Measurements from ENCODE around the gene PITX2.

The PITX2 gene

DNA sequence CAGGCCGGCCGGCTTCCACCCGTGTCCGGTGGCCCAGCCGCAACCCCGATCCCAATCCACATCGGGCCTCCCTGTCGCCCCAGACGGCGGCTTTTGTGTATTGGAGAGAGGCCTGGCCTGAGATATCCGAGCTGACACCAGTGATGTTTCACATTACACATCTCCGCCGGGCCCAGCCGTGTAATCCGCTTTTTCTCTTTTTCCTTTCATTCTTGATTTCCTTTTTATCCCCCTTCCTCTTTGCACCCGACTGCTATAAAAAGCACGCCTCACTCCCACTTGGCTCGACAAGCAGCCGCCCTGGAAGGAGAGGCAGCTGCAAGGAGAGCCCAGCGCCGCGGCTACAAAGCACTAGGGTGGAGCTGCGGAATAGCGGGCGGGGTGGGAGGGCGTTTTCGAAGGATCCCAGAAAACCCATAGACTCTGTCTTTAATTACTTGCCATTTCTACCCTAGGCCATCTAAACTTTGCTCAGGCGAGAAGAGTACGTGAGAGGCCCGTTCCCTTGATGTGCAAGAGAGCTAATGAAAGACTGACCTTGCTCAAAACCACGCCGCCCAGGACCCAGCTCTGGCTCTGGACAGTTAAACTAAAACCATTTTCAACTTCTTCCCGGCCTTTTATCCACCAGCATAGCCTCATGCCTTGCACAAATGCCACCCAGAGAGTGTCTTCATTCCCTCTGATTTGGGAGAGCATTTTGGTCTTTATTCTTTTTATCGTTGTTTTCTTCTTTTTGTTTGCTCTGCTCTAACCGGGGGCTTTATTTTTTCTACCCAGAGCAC is 3.2 kb downstream of the PITX2 start:
- Histone ChIP-seq H3K27me3 (replicated peaks; ENCODE audit: insufficient read depth, low read length) (no peaks in the 10 kb centered on the region), H3K9ac (ENCODE audit: low read length) (no peak overlapping the region), H3F3A (ENCODE audit: insufficient read depth, low read length) (no peaks in the 10 kb centered on the region), H3K4me1 (ENCODE audit: low read length) (no peaks in the 10 kb centered on the region), H3K9me3 (replicated peaks; ENCODE audit: insufficient read depth, low read length) (no peaks in the 10 kb centered on the region), H4K20me1 (ENCODE audit: insufficient read depth, low read length) (no peaks in the 10 kb centered on the region), H3K9me2 (replicated peaks; ENCODE audit: insufficient read depth, low read length) (no peaks in the 10 kb centered on the region), H3K4me2 (ENCODE audit: low read depth, low read length) (no peak overlapping the region), H3K27ac (ENCODE audit: low read length) (no peak overlapping the region), H3K36me3 (replicated peaks; ENCODE audit: insufficient read depth, low read length) (no peaks in the 10 kb centered on the region), H3K79me2 (ENCODE audit: low read length) (no peaks in the 10 kb centered on the region), H3K4me3 (ENCODE audit: low read length) (no peak overlapping the region), H2AFZ (ENCODE audit: low read length) (no peak overlapping the region)
- TF ChIP-seq EZH2phosphoT487 (IDR thresholded peaks at IDR 0.05; ENCODE audit: low read length) (no peak), EZH2 (optimal IDR thresholded peaks at IDR 0.05; ENCODE audit: low read depth, low read length) (no peak)
- TF ChIP-seq, protein P1, sequence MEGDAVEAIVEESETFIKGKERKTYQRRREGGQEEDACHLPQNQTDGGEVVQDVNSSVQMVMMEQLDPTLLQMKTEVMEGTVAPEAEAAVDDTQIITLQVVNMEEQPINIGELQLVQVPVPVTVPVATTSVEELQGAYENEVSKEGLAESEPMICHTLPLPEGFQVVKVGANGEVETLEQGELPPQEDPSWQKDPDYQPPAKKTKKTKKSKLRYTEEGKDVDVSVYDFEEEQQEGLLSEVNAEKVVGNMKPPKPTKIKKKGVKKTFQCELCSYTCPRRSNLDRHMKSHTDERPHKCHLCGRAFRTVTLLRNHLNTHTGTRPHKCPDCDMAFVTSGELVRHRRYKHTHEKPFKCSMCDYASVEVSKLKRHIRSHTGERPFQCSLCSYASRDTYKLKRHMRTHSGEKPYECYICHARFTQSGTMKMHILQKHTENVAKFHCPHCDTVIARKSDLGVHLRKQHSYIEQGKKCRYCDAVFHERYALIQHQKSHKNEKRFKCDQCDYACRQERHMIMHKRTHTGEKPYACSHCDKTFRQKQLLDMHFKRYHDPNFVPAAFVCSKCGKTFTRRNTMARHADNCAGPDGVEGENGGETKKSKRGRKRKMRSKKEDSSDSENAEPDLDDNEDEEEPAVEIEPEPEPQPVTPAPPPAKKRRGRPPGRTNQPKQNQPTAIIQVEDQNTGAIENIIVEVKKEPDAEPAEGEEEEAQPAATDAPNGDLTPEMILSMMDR (IDR thresholded peaks at IDR 0.05; ENCODE audit: low read length): no peak
- DNase-seq: no peak

DNA sequence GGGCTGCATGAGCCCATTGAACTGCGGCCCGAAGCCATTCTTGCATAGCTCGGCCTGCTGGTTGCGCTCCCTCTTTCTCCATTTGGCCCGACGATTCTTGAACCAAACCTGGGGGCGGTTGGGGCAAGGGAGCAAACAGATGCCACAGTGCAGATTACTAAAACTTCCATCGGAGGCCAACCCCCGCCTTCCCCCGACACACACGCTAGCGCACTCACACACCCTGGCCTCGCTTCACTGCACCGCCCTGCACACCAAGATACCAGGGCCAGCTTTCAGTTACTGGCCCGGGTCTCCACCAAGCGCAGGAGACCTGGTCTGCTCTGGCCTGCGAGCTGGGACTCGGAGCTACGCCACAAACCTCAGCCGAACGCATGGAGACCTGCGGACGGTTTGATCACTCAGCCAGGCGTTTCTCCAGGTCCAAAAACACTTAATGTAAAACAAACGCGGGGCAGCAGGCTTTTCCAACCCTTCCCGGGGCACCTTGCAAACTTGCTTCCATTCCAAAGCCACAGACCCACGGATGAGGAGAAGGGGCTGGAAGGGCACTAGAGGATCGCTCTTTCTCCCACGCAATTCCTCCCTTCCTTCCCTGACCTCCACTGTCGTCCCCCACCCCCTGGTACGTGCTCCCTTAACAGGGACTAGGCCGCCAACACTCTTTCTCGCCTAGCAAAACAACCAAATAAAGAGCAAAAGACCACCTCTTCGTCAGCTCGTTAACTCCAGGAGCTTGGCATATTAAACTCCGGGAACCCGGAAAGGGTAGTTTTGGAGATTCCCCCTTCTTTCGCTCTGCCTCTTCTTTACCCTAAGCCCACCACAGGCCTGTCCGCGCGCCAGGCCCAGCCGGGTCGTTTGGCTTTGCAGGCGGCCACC is 4.1 kb downstream of the PITX2 start:
- Histone ChIP-seq H3K9me2 (replicated peaks; ENCODE audit: insufficient read depth, low read length) (no peaks in the 10 kb centered on the region), H3K4me2 (ENCODE audit: low read depth, low read length) (no peak overlapping the region), H3K27ac (ENCODE audit: low read length) (no peak overlapping the region), H3K9ac (ENCODE audit: low read length) (no peak overlapping the region), H2AFZ (ENCODE audit: low read length) (no peak overlapping the region), H3K4me3 (ENCODE audit: low read length) (no peak overlapping the region), H3K4me1 (ENCODE audit: low read length) (no peaks in the 10 kb centered on the region), H3K9me3 (replicated peaks; ENCODE audit: insufficient read depth, low read length) (no peaks in the 10 kb centered on the region), H3K27me3 (replicated peaks; ENCODE audit: insufficient read depth, low read length) (no peaks in the 10 kb centered on the region), H3K79me2 (ENCODE audit: low read length) (no peaks in the 10 kb centered on the region), H3K36me3 (replicated peaks; ENCODE audit: insufficient read depth, low read length) (no peaks in the 10 kb centered on the region), H4K20me1 (ENCODE audit: insufficient read depth, low read length) (no peaks in the 10 kb centered on the region), H3F3A (ENCODE audit: insufficient read depth, low read length) (no peaks in the 10 kb centered on the region)
- no peak for DNase-seq
- TF ChIP-seq EZH2 (optimal IDR thresholded peaks at IDR 0.05; ENCODE audit: low read depth, low read length): no peak
- TF ChIP-seq, protein P1 (IDR thresholded peaks at IDR 0.05; ENCODE audit: low read length): no peak
- no peak for TF ChIP-seq EZH2phosphoT487 (IDR thresholded peaks at IDR 0.05; ENCODE audit: low read length)

DNA sequence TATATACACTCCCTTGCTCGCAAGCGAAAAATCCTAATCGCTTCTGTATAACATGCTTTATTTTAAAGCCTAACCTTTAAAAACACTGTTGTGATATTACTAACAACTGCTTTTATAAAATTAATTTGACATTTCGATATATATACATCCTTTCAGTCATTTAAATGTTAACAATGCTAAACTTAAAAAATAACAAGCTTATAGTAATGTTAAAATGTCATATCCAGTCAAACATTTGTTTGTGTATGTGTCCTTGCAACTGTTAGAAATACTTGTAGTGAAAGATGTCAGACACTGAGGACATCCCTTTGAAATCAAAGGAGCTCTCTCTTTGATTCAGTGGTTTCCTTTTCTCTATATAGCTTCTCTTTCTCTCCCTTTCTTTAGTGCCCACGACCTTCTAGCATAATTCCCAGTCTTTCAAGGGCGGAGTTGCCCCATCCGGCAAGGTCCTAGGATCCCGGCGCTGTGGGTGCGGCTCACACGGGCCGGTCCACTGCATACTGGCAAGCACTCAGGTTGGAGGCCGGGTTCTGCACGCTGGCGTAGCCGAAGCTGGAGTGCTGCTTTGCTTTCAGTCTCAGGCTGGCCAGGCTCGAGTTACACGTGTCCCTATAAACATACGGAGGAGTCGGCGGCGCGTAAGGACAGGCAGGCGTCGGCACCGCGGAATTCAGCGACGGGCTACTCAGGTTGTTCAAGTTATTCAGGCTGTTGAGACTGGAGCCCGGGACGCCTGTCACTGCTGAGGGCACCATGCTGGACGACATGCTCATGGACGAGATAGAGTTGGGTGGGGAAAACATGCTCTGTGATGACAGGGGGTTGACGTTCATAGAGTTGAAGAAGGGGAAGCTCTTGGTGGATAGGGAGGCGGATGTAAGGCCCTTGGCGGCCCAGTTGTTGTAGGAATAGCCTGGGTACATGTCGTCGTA is 5.0 kb downstream of the PITX2 start:
- Histone ChIP-seq H3K9ac (ENCODE audit: low read length) (no peak overlapping the region), H3F3A (ENCODE audit: insufficient read depth, low read length) (no peaks in the 10 kb centered on the region), H3K79me2 (ENCODE audit: low read length) (no peaks in the 10 kb centered on the region), H3K9me3 (replicated peaks; ENCODE audit: insufficient read depth, low read length) (no peaks in the 10 kb centered on the region), H3K9me2 (replicated peaks; ENCODE audit: insufficient read depth, low read length) (no peaks in the 10 kb centered on the region), H3K27me3 (replicated peaks; ENCODE audit: insufficient read depth, low read length) (no peaks in the 10 kb centered on the region), H4K20me1 (ENCODE audit: insufficient read depth, low read length) (no peaks in the 10 kb centered on the region), H3K4me2 (ENCODE audit: low read depth, low read length) (no peak overlapping the region), H3K36me3 (replicated peaks; ENCODE audit: insufficient read depth, low read length) (no peaks in the 10 kb centered on the region), H3K4me1 (ENCODE audit: low read length) (no peaks in the 10 kb centered on the region), H2AFZ (ENCODE audit: low read length) (no peak overlapping the region), H3K4me3 (ENCODE audit: low read length) (no peak overlapping the region), H3K27ac (ENCODE audit: low read length) (no peak overlapping the region)
- TF ChIP-seq EZH2 (optimal IDR thresholded peaks at IDR 0.05; ENCODE audit: low read depth, low read length) (no peak), EZH2phosphoT487 (IDR thresholded peaks at IDR 0.05; ENCODE audit: low read length) (no peak)
- TF ChIP-seq, protein P1 (IDR thresholded peaks at IDR 0.05; ENCODE audit: low read length): no peak
- DNase-seq: no peak
